Fibroblast of skin of back (primary cell): ENCODE data around the gene RASEF.
A peak's percentile ranks its signal among the peaks of the same experiment; 100 is the strongest.

Experiments
- DNase-seq: peaks from one replicate; pipeline ENCODE4 v3.0.0-alpha.2; 2013

RASEF gene

DNA sequence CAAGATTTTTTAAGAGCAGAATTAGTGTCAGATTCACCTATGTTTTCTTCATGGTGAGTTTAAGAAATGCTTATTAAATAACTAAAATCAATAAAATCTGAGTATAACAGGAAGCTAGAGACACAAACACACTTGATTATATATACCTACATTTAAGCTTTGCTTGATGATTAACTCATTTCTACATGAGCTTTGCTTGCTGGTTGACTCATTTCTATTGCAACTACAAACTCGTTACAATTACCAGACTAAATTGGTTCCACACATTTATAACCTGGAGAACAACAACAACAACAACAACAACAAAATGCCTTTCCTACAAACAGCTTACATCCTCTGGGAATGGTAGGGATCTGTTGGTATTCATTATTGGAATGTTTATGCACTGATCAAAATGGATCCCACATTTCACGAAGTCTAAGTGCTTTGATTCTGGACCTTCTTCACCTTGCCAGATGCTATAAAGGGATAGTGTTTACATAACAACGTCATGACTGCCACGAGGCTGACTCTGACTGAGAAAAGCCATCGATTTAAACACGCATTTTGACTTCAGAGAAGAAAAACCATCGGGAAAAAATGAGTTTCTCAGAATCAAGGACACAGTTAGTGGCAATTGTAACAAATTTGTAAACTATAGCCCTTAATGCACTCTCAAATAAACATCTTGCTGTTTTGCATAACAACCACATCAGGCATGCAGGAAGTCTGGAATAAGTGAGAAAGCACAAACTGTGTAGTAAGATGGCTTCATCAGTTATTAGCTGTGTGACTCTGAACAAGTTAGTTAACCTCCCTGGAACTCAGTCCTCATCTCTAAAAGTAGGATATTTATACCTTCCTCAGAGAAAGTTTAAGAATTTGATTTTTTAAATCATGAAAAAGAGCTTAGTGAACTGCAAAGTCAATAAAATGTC, 49.8 kb downstream of the RASEF start:
- DNase-seq, result peak; percentile 26

DNA sequence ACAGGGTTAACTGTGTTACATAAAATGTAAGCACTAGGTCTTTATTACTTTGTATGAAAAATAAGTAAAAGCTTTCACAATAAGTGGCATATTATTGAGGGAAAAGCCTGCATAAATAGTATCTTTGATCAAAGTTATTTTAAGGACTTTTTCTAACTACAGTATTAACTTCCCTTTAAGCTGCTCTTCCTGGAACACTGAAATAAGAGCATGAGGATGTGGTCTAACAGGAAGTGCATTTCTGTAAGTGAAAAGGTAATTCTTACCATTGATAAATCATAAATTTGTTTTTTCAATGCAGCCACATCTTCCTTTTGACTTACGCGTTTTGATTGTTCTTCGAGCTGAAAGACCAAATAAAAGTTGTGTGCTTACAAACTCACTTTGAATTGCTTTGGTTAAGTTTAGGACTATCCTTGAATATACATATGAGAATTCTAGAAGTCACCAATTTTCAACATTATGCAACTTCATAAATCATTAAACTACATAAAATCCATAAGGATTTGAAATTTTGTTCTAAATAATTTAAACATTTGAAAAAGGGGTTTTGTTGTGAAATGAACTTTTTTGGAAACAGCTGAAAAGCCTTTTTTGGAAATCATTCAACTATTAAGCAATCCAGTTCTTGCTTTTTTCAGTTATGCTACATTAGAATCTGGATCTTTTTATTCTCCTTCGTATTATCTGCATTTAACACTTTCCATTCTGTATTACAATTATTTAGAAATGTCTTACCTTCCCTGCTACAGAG, 50.6 kb downstream of the RASEF start:
- no peak for DNase-seq

DNA sequence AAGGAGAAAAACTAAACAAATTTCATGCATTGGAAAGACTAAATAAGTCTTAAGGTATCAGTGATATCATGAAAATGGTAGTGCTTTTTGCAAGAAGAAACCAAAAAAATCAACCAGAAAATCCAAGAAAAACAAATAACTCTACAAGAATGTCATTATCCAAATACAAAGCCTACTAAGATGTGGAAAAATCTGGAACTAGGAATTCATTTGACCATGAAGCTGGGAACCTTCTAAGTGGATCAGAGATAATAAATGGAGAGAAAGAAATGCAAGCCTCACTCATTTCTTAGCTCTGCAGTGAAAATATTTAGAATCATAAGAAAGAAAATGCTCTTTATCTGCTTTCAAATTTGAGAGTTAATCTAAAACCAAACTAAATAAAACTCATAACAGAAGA, 51.3 kb downstream of the RASEF start:
- DNase-seq, result peak; percentile 86

DNA sequence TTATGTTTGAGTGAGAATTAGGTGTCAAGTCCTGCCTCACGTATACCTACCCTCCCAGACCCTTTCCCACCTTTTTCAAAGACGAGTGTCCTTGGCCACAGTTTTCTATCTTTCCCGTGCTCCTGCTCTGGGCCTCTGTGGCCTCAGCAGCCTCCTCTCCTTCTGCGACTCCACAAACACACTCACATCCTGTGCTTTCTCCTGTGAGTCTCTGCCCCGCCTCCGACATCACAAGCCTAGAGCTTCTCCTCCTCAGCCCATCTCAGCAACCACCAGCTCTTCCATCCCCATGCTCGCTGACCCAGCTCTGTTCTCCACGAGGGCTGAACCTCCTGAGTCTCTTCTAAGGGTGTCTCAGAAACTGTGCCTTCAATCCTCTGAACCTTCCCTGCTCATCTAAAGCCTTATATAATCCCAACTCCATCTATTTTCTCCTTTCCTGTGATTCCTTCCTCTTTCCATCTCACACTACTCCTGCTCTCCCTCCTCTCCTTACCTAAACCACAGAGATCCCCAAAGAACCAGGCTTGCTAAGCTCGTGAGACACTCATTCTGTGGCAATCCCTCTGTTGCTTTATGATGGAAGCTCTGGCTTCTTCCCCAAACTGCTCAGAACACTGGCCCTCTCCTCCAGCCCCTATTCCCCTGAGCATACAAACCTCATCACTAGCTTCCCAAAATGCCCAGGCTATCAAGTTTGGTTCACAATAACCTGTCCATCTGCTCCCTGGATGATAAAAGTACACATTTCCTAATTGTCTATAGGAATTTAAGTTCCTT, 55.2 kb downstream of the RASEF start:
- DNase-seq, result no peak

DNA sequence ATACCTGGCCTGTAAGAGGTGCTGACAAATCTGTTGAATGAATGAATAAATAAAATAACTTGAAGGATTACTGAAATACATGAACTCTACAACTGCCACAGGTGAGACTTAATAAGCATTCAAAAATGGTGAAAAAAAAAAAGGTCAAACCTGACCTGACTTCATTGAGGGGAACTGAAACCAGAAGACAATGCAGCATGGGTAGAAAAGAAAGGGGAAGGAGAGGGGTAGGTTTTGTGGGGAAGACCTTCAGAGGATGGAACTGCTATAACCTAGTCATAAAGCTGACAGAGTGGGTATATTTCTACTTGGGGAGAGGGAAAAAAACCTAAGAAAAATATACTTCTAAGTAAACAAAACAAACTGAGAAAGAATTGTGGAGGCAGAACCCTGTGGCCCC, 56.6 kb downstream of the RASEF start:
- DNase-seq, result no peak

DNA sequence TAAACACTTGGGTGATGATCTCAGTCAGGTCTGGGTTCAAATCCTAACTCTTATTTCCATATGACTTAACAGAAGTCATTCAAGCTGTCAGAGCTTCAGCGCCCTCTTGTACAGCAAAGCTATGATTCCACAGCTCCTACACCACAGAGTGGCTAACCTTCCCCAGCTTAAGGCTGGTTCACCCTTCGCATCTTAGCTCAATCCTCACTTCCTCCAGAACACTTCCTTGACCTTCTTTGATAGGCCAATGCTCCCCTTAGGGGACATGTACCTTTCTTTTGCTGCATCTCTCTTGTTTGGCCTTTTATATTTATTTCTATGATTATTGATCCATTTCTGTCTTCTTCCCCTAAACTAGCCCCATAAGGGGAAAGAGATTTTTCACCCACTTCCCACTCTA, 57.0 kb downstream of the RASEF start:
- no peak for DNase-seq

DNA sequence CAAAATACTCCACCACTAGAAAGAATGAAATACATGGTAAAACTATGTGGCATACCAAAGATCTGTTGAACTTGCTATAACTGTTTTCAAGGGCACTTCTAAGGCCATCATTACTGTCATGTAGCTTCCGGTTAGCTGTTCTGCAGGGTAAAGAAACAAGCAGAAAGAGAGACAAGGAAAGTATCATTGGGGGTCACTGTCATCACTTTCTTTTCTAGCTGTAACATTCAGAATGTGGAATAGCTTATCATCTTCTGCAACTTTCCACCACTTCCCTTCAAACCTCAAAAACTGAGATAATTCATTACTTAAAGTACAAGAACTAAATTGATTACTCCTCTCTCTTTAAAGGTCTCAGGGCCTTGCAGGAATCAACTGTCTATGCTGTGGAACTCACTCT, 57.6 kb downstream of the RASEF start:
- DNase-seq, result no peak

DNA sequence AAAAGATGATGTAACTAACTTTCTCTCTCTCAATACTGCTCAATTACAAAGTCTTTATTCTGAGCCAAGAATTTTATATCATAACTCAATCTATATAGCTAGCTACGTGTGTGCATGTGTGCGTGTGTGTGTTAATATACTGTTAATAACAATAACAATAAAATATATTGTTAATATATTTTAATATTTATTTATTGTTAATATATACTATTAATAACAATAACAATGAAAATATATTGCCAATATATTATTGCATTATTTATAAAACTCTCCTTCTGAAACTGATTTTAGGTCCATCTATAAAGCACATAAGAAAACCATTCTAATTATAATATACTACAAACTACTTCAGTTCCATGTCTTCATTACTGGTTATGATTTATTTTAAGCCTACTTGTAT, 60.6 kb downstream of the RASEF start:
- no peak for DNase-seq

DNA sequence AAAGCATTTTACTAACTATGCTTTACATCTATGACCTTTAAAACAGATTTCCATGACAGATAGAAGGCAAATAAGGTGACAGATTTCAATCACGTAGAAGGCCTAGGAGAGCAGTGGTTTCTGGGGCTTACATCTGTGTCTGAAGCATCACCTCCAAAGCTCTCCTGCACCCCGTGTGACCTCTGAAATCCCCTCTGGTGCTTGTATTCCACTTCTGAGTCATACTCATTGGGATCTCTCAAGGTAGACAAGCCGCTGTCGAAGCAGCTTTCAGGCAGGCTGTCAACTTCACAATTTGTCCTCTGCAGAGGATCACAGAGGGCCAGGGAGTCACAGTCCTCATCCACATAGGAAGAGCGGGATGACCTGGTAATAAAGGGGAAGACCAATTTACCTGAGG, 62.2 kb downstream of the RASEF start:
- DNase-seq, result no peak

DNA sequence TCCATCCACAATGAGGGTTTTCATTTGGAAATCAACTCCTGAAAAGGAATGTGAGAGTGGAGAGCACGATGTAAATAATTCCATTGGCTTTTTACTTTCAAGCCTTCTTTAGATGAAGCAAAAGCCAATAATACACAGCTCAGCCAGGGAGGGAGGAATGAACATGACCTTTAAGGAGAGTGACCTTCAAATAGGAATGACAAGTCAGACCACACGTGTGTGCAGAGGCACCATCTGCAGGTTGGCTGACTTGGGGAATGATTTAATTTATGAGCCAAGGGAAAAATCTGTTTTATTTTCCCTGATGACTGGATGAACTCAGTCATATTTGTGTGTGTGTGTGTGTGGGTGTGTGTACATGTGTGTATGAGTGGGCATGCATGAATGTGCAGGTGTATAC, 64.5 kb downstream of the RASEF start:
- DNase-seq, result no peak

DNA sequence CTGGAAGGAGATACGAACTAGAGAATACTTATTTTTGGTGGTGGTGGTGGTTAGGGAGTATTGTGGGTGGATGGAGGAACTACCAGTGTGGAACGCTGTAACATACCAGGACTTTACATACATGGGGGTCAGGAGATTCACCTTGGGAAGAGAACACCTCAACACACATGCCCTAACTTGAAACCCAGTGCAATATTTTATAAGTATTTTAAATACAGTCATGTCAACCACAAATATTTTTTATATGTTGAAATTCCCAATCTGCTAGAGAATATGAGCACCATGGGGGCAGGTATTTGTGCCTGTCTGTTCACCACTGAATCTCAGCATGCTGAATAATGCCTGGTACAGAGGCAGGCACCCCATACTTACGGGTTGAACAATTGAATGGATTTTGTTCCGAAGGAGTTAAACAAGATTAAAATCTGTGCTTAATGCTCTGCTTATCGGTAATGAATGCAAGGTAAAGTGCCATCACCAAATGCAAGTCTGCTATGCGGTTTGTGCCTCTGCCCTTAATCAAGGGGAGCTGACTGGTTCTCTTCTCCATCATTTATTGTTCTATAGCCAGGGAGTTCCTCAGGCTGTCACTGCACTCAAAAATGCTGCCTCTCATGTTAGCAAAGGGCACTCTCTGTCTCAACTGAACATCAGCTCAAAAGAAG, 65.3 kb downstream of the RASEF start:
- no peak for DNase-seq

DNA sequence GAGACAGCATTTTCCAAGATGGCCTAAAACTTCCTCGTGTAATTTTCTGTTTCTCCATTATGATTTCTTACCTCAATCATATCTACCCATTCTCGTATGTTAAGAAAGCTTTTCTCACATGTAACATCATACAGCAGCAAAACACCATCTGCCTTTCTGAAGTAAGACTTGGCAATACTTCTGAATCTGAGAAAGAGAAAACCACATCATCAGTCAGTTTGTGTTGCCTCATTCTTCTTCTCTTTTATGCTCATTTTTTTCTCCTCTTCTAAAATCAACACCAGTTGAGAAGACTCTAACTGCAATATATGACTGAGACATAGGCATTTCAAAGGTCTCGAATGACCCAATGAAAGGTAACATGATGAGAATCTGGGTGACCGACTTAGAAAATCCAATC, 66.0 kb downstream of the RASEF start:
- DNase-seq, result no peak

DNA sequence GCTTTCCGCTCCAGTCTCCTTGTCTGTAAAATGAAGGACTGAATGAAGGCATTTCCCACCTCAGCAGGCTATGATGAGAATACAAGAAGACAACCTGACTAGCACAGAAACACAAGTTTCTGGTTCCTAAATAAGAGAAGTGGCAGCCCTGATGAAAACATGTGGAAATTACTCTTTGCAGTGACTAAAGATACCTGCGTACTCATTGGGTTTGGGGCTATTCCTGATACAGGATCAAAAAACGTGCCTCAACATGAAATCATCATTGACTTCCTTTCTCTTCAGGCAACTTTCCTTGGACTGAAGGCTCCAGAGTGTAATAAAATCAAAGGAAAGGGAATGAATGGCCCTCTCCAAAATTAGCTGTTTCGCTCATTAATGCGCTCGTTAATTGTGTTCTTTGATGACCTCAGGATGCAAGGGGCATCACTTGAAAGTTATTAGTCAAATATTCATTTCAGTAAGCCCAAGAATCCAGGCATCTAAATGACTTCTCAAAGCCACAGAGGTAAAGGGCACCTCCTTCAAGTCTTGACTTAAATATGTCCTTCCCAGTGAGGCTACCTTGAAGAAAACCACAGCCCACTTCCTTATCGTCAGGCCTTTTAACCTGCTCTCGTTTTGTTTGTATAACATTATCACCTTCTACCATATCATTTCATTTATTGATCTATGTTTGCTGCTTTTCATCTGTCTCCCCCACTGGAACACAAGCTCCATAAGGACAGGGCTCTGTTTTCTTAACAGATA, 68.9 kb downstream of the RASEF start:
- no peak for DNase-seq

DNA sequence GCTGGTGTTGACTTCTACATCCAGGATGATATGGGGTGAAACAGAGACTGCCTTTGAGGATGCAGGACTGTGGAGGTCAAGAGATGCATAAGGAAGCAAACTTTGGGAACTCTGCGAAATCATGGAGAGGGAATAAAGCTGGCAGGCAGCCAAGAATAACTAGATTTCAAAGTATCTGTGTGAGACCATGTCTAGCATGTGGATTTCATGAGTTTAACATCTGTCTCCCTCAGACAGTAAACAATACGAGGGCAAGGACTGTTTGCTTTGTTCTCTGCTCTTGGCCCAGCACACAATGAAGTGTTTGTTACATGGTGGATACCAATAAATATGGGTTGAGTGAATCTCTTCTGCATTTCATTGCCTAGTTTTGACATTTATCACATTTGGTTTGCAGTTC, 71.3 kb downstream of the RASEF start:
- no peak for DNase-seq

DNA sequence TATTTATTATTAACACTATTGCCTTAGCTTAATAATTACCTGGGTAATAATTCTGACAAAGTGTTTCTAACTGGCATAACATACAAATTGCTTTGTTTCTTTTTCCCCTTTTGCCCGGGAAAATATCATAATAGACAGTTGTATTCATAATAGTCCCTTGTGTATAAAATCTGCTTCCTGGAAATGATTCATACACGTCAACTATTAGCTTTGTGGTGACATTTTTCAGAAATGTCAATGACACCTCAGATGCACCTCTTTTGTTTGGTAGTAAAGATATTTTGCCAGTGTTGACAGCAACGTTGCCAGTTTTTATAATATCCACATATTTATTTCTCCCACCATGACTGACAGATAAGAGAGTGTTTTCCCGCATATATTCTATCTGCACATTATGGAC, 73.0 kb downstream of the RASEF start:
- DNase-seq, result no peak

DNA sequence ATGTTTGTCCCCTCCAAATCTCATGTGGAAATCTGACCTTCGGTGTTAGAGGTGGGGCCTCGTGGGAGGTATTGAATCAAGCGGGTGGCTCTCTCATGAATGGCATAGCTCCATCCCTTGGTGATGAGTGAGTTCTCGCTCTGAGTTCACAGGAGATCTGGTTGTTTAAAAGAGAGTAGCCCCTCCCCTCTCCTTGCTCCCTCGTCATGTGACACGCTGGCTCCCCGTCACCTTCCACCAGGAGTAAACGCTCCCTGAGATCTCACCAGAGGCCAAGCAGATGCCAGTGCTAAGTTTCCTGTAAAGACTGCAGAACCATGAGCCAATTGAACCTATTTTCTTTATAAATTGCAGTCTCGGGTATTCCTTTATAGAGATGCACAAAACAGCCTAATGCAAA, 74.5 kb downstream of the RASEF start:
- no peak for DNase-seq

DNA sequence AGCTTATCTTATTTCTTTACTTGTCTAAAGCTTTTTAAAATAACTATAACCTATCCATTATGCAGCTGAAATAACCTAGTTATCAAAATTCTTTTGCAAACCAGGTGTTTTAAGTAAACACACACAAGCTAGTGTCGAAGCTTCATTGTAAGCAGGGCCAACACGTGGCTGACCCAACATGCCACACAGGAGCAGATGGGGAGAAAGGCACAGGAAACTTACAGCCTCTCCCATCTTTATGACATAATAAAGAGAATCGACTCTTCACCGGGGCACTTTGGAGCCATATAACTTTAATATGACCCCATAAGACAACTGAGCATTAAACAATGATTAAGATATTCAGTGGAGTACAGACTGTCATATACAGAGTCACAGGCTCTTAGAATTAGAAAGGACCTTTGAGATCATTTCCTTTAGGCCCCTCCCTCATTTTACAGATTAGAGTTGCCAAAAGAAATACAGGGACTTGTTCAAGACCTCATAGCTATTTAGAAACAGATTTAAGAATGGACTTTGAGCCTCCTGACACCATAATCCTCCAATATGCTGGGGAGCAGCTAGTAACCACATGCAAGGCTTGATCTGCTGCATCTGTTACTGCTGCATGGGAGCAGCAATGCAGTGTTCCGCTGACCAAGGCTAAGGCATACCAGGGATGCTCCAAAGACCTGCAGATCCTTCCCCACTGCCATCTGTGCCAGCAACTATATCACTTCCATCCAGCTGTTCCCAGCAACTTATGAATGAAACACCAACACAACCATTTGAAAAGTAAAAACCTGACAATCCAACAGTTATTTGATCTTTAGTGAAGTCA, 75.4 kb downstream of the RASEF start:
- DNase-seq, result no peak

DNA sequence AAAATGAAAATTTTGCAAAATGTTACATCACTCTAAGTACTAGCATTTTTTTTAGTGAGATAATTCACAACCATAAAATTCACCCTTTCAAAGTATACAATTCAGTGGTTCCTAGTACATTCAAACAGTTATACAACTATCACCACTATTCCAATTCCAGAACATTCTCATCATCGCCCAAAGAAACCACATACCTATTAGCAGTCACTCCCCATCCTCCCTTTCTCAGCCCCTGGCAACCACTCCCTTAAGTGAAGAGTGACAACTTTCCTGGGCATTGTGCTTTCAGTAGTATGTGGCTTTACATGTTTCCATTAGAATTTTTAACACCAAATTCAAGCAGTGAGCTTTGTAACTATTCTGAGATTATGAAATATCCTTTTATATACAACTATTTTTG, 81.4 kb downstream of the RASEF start:
- DNase-seq, result no peak

DNA sequence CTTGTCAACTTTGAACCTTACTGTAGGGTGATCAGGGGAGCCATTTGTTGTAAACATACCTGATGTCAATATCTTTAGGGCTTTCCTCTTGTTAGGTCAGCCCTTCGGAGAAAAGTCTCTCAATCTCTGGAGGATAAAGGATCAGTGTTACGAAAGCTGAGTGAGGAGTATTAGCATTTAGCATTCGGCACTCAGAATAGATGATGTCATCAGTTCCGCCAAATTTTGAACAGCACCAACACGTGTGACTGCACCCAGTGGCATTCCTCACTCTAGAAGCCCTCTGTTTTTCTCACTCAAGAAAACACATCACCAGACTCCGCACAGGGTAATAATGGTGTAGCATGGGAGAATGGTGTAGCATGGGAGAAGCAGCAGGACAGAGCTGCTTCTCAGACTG, 87.8 kb downstream of the RASEF start:
- no peak for DNase-seq

DNA sequence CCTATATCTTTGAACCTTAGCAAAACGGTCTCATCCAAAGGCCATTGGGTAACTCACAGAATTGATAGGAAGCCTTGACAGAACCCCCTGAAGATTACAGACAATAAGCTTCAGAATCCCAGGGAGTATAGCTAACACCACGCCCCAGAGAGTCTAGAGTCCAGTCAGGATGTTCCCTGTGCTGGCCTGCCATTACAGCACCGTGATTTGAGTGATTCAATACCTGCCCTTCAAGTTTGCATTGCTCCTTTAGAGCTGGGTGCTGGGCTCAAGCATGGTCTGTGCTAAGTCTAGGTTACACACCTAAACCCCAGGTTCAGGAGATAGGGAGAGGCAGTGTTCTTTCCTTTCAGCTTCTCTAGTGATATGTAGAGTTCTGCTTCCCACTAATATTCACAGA, 90.5 kb downstream of the RASEF start:
- no peak for DNase-seq

DNA sequence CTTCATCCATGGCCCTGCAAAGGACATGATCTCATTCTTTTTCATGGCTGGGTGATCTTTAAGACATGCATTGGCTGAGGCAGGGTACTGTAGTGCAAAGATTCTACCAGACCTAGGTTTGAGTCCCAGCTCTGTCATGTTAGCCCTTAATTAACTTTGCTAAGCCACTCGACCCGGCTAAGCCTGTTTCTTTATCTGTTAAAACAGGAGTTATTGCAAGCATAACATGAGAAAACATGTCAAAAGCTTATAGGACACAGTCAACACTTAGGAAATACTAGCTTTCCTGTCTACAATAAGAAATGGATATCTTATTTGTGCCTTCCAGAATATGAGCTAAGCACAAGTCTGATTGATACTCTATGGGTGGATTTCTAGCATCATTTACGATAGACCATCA, 92.6 kb downstream of the RASEF start:
- DNase-seq, result no peak
